WI38 (cell line): Measurements from ENCODE around the gene DHRSX.

ENCODE experiments used
- H3K4me3 ChIP-seq: 2 replicates; pipeline ENCODE4 v1.5.1; 2011; ENCODE audit warnings: low read depth, mild to moderate bottlenecking, control low read depth, low read length
- TF ChIP-seq, protein P1 (sequence below): IDR thresholded peaks from 2 replicates; pipeline ENCODE4 v1.5.1; 2012; ENCODE audit warnings: low read depth, mild to moderate bottlenecking, control low read depth, low read length

DHRSX gene

DNA sequence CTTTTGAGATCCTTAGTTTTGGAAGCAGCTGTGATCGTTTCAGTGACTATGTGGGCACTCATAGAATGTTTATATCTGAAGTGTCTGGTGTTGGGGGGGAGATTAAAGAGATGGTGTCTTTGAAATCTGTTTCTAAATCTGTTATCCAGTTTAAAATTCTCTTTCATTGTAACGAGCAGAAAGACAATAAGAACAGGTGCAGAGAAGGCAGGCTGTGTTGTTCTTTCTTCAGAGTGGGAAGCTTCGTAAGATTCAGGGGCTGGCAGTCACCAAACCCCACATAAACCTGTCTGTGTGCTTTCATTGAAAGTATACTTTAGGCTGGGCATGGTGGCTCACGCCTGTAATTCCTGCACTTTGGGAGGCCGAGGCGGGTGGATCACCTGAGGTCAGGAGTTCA lies 16.3 kb upstream of the DHRSX start:
- TF ChIP-seq, protein P1, sequence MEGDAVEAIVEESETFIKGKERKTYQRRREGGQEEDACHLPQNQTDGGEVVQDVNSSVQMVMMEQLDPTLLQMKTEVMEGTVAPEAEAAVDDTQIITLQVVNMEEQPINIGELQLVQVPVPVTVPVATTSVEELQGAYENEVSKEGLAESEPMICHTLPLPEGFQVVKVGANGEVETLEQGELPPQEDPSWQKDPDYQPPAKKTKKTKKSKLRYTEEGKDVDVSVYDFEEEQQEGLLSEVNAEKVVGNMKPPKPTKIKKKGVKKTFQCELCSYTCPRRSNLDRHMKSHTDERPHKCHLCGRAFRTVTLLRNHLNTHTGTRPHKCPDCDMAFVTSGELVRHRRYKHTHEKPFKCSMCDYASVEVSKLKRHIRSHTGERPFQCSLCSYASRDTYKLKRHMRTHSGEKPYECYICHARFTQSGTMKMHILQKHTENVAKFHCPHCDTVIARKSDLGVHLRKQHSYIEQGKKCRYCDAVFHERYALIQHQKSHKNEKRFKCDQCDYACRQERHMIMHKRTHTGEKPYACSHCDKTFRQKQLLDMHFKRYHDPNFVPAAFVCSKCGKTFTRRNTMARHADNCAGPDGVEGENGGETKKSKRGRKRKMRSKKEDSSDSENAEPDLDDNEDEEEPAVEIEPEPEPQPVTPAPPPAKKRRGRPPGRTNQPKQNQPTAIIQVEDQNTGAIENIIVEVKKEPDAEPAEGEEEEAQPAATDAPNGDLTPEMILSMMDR: no peak

DNA sequence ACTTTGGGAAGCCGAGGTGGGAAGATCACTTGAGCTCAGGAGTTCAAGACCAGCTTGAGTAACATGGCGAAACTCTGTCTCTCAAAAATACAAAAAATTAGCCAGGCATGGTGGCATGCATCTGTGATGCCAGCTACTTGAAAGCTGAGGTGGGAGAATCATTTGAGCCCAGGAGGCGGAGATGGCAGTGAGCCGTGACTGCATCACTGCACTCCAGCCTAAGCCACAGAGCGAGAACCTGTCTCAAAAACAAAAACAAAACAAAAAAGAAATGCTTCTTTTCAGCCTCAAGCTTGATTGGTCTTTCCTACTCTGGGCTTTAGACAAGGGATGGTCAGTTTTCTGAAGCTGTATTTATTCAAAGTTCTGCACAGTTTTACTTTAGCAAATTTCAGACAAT lies 15.8 kb upstream of the DHRSX start:
- H3K4me3 ChIP-seq: no peak overlapping the region
- TF ChIP-seq, protein P1: no peak

More for the DNA sequence above, 16.3 kb upstream of the DHRSX start:
- no peak overlapping the region for H3K4me3 ChIP-seq

DNA sequence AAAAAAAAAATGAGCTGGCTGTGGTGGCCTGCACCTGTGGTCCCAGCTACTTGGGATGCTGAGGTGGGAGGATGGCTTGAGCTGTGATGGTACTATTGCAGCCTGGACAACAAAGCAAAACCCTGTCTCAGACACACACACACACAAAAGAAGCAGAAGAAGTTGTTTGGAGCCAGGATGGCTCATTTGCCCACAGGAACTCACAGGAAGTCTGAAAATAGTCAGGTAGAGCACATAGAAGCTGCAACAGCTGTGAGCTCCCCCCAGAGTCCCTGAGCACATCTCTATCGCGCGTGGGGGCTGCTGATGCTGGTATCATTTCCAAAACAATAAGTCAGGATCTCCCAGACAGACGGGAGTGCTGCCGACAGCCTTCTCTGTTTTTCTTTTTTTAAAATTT lies 13.4 kb upstream of the DHRSX start:
- no peak overlapping the region for H3K4me3 ChIP-seq
- TF ChIP-seq, protein P1: no peak

DNA sequence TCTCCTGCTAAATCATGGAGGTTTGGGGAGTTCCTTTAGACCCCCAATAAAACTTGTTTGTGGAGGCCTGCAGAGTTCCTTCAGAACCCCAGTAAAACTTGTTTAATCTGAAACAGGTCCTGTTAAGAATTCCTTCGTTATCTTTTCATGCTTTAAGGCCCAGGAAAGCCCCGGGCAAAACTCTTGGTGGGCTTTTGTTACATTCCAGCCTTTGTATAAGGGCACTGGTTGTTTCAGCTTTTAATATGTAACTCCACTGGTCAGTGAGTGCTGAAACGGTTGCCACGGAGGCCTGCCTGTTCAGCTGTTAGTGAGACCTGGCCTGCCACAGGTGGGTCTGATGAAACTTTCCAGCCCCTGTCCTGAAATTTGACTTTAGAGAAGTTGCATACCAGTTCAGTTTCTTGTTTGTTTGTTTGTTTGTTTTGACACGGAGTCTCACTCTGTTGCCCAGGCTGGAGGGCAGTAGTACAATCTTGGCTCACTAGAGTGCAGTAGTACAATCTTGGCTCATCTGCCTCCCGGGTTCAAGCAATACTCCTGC lies 12.4 kb upstream of the DHRSX start:
- TF ChIP-seq, protein P1: no peak
- no peak overlapping the region for H3K4me3 ChIP-seq

DNA sequence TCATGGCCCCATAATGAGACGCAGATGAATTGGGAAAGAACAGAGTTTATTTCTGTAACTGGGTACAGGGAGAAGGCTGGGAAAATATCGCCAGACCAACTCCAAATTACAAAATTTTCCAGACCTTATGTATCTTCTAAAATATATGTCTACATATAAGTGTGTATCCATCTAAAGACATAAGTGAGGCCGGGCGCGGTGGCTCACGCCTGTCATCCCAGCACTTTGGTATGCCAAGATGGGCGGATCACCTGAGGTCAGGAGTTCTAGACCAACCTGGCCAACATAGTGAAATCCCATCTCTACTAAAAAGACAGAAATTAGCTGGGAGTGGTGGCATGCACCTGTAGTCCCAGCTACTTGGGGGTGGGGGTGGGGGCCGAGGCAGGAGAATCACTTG lies 11.7 kb upstream of the DHRSX start:
- H3K4me3 ChIP-seq: no peak overlapping the region
- TF ChIP-seq, protein P1: no peak

DNA sequence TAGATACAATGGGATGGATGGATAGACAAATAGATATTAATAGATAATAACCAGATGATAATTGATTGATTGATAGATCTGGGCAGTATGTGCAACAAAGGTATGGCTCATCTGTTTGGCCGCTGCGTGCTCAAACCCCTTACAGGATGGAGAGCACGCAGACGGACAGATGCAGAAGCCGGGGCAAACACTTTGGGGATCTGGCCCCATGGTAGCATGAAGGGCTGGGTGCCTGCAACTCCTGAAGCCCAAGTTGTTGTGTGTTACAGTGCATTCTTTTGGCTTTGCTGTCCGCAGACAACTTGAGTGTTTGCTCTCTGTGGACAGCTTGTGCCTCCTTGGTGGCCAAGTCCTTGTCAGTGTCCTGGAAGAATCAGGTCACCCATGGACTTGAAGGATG lies 10.6 kb upstream of the DHRSX start:
- no peak overlapping the region for H3K4me3 ChIP-seq

DNA sequence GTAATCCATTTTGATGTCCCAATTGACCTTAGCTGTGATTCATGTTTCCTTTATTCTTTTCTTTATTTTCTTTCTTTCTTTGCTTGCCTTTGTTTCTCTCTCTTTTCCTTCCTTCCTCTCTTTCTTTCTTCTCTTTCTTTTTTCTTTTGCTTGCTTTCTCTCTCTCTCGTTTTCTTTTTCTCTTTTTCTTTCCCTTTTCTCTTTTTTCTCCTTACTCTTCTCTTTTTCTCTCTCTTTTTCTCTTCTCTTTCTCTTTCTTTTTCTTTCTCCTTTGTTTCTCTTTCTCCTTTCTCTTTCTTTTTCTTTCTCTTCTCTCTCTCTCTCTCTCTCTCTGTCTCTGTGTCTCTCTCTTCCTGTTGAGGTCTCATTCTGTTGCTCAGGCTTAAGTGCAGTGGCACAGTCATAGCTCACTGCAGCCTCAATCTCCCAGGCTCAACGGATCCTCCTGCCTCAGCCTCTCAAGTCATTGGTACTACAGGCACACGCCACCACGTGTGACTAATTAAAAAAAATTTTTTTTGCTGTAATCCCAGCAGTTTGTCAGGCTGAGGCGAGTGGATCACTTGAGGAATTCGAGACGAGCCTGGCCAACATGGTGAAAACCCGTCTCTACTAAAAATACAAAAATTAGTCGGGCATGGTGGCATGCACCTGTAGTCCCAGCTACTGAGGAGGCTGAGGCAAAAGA lies 8.0 kb upstream of the DHRSX start:
- TF ChIP-seq, protein P1: no peak
- H3K4me3 ChIP-seq: no peak overlapping the region

More for the DNA sequence above, 10.6 kb upstream of the DHRSX start:
- TF ChIP-seq, protein P1: no peak
